GM19328 (cell line): ENCODE results near the gene CRABP2.

Experiments
- ATAC-seq: cut with Tn5 transposase; IDR thresholded peaks from one replicate; pipeline ENCODE4 v1.9.1; 2021; ENCODE audit warnings: mild to moderate bottlenecking, moderate library complexity; ENCODE audit not compliant: unreplicated experiment

Gene CRABP2

DNA sequence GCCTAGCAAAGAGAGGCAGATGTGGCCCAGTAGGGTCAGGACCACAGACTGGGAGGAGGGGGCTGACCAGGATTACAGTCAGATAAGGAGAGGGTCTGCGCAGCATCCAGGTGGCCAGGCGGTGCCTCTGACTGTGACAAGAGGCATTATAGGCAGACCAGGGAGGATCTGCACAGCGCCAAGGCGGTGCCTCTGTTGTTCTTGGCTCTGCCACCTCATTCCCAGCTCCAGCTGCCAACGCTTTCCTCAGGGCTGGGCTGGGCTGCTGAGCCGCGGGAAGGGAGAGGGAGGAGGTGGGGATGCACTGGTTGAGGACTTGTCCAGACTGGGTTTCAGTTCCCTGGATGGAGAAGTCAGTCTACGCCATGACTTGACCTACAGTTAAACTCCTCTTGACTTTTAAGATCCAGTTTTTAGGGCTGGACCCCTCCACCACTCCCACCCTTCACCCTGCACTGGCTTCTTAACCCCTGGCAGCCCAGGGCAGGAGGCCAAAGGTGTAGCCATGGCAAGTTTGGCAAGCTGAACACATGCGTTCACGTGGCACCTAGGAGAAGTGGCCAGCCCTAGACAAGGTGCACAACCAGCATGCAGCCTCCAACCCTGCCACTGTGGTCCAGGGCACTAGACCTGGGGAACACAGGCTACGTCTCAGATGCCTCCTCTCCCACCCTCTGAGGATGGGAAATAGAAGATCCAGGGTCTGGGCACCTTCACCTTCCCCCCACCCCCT is 4.5 kb upstream of the CRABP2 start:
- ATAC-seq = no peak

DNA sequence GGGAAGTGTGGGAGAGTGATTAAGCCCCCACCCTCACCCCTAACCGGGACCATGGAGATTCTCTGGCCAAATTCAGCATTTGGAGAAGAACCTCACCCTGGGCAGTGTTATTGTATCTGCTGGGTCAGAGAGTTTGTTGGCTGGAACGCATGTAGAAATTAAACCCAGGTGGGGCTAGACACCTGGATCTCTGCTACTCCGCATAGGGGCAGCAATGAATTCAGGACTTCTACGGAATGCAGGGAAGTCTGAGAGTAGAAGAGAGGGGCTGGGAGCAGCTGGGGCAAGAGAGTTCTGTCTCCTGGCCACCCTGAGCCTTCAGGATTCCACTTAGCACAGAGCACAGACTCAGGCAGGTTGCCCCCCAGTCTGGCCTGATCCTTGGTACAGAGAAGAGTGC is 3.6 kb upstream of the CRABP2 start:
- ATAC-seq = no peak

DNA sequence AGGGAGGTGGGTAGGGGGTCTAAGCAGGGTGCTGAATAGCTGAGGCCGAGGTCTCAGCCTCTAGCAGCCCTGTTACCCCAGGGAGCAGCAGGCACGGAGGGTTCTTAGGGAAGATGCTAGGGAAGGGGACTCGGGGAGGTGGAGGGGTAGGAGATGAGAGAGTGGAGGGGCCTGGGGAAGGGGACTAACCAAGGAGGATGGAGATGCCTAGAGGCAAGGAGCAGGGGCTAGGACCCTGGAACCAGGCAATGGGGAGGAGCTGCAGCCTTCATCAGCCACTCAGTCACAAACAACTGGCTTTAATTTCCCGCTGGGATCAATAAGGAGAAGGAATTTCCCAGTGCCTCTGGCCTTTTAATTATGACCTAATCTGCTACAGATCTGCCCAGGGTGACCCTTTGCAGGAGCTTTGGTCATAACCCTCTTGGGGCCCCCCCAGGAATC is 2.9 kb upstream of the CRABP2 start:
- no peak for ATAC-seq

DNA sequence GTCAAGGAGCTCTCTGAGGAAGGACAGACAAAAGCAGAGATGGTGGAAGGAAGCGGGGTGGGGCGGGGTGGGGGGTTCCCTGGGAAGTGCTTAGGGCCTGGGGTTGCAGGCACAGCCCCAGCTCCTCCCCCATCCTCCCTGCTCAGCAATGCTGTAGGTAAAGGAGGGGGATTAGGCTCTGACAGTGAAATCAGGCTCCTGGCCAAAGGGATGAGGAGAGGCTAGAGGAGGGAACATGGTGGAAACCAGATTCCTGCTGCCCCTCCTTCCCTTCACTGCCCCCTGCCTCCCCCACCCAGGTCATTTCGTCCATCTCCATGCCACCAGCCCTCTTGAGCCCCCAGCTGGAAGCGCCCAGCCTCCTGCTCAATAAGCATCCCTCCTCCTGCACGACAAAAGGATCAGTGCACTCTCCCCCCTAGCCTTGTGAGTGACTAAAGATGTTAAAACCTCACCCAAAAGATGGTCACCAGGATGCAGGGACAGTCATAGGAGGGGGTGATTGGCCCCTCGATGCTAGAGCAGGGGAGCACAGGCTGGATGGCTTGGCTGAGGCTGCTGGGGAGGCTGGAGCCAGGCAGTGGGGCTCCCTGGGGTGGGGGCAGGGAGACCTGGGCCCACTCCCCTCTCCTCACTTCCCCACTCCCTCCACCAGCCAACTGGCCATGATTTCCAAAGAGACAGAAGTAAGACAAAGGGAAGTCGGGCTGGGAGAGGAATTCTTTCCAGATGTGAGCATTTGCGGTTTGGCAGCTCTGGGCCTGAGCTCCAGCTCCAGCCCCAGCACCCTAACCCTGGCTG is 2.2 kb upstream of the CRABP2 start:
- ATAC-seq = no peak

DNA sequence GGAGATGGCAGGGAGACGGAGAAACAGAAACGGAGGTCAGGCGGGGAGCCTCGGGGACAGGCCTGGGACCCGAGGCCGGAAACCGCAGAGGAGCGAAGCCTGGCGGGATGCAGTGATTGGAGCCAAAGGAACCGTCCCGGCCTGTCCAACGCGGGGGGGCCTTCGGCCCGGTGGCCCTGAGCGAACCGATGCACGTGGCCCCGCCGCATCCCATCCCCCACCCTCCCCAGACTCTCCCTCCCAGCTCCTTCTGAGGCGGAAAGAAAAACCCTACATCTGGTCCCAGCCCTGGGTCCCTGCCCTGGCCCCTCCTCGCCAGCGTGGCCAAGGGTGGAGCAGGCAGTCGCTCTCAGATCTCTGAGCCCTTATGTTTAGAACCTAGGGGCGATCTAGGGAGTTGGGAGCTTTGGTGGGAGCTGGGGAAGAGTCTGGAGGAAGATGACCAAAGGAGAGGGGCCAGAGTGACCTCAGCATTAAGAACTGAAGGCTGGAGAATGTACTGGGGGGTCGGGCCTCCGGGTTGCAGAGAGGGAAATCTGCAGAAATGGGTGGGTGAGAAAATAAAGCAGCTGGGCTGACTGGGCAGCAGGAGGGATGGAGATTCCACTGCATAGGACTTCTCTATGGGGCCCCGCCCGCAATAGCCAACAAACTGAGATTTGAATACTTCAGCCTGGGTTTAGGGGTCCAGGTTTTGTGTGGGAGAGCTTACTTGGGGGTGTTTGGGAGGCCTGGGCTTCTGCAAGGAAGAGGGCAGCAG is 1.5 kb upstream of the CRABP2 start:
- ATAC-seq = no peak

DNA sequence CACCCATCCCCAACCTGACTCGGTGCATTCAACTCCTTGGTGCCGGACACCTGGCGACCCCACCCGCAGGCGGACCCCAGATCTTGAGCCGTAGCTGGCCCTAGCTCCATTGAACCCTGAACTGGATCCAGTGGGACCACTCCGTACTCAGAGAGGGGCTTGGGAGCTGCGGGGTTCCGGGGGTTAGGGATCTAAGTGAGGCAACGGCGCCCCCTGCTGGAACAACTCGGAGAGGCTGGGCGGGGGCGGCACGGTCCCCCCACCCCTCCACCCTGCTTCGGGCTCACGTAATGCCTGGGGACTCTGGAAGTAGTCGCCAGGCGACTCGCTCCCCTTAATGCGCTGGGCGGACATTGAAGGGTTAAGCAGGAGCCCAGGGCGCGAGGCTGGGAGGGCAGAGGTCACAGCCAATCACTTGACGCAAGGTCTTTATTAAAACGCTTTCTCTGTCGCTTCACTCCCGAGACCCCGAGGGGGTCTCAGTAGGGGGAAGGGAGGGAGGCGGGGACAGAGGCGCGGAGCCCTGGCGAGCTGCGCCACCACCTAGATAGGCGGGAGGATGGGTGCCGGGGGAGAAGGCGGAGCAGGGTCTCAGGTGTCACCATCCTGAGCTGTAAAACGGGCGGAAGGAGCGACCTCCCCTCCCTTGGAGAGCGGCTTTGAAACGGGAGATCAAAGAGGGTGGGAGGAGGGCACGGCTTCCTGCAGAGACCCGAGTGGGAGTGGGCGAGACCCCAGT is 704 bp upstream of the CRABP2 start:
- ATAC-seq = no peak

DNA sequence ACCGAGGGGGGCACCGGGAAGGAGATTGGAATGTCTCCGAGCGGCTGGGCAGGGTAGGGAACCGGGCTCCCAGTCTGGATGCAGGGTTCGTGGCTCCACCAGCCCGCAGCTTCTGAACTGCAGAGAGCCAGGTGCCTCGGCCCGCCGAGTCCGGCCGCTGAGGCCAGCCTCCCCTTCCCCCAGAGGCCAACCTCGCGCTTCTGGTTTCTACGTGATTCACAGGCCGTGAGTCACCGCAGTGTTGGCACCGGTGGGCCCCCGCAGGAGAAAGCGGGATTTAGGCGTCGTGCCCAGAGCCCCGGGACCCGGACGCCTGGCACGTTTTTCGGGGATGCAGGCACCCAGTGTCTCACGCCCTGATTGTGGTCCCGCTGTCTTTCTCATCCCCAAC is 458 bp downstream of the CRABP2 start:
- no peak for ATAC-seq

DNA sequence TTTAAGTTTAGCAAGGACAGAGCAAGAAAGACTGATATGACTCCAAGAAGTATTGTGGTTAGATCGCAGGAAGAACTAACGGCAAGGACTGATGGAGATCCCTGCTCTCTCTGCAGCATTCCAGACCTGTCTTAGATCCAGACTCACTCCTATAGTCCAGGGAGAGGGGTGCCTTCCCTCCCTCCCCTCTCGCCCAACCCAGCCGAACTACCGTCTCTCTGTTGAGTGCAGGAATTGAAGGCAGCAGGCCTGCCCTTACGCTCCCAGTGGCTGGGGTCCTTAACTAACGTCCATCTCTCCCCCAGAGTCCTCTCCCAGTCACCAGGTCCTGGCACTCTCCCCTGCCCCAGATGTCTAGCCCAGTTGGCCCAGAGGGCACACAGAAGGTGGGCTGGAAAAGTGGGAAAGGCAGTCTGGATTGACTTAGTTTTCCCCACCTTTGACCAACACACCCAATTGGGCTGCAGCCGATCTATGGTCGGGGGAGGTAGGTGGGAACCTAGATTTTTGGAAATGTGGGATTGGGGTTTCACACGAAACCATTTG is 1.1 kb downstream of the CRABP2 start:
- no peak for ATAC-seq

DNA sequence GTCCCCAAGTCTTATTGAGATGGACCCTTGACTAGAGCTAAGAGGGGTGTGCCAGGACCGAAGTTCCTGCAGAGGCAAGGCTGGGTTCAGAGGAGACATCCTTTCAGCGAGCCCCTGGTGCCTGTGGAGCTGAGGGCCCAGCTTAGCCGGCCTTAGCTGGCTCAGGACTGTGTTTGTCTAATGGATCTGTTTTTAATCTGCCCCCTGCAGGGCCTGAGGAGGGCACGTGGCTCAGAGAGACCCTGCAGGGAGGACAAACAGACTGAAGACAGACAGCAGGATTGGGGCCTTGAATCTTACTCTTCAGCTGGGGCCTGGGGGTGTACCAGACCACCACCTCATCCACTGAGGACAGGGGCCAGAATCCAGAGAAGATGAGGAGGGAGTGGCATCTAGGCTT is 1.6 kb downstream of the CRABP2 start:
- no peak for ATAC-seq

DNA sequence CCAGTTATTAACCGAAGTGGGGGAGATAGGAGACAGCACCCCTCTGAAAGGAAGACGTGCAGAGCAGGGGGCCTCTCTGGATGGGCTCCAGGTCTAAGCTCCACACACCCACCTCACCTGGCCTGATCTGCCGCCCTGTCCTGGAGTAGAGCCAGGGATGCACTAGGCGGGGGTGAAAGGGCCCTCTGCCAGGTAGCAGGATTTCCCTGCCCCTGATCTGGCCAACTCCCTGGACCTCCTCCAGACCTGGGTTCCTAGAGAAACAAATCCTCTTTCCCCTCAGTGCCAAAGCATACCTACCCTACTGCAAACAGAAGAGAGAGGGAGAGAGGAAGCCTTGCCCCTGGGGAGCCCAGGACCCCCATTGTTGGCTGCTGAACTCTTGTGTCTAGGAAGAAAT is 2.0 kb downstream of the CRABP2 start:
- ATAC-seq = no peak

DNA sequence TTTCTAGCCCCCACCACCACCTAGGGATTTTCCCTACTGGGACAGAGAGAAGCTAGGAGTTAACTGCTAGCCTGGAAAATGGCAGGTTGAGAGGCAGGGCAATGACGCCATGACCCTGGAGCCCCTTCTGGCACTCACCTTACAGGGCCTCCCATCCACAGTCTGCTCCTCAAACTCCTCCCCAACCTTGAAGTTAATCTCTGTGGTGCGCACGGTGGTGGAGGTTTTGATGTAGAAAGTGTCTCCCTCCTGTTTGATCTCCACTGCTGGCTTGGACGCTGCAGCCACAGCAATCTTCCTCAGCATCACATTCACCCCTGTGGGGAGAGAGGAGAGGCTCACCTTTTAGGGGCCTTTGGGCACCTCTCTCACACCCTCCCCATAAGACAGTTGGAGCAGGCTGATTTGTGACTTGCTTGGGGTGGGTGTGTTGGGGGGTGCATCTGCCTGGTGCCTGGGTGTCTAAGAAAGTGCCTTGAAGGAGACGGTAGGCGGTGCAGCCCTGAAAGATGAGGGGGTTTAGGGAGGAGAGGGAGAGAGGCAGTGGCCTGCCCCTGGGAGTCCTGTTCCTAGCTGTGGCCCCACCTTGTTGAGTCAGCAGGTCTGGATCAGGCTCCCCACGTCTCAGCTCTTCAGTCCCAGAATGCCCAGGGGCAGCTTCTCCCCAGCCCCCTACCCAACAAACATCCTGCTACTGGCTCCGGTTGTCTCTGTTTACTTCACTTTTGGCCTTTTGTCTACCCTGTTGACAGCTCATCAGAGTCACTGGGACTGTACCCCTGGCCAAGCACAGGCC is 4.4 kb downstream of the CRABP2 start:
- no peak for ATAC-seq

DNA sequence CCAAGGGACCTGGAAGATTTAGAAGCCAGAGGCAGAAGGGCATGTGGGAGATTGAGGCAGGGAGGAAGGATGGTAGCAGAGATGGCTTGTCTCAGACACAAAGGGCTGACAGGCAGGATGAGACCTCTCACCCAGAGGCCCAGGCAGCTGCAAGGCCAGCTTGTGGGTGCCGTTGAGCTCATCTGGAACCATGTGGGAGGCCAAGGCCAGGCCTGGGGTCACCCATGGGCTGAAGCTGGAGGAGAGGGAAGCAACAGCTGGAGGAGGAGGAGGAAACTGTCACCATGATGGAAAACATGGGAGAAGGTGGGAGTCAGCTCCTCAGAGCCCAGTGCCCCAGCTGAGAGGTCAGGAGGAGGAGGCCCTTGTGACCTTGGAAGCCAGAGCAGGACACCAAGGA is 6.4 kb downstream of the CRABP2 start:
- no peak for ATAC-seq

DNA sequence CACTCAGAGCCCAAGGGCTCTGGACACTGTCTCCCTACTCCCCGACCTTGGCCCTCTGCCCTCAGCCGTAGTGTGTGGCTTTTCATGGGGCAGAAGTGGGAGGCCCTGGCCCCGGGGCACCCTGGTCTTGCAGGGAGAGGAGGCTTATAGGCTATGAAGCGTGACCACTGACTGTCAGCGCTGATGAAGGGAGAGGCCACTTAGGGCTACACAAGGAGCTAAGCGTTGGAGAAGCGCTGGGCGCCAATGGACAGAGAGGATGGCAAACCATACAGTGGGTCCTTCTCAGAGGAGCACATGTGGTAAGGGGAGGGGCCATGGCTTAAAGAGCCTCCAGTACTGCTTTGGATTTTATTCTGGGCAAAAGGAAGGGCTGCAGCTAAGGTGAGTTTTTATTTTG is 7.9 kb downstream of the CRABP2 start:
- ATAC-seq = no peak

DNA sequence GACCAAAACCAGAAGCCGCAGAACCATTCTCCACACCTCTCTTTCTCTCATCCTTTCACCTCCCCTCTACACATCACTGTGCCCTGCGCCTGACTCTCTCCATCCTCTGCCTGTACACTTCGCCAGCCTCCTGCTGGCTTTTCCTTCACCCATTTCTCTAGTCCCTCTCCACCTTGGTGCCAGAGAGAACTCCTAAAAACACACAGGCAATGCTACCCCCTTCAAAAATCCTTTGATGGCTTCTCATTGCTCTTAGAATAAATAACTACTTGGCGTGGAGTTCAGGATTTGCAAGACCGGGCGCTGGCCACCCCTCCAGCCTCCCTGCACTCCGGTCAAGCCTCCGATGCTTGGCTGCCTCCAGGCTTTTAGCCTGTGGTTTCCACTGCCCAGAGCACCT is 8.6 kb downstream of the CRABP2 start:
- no peak for ATAC-seq

DNA sequence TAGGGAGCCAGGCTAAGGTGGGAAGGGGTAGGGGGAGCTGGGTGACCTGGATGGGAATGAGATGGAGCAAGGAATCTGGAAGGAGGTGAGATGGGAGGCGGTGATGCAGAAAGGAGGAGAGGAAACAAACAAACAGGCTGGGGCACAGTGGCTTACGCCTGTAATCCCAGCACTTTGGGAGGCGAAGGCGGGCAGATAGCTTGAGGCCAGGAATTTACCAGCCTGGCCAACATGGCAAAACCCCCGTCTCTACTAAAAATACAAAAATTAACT is 10.8 kb downstream of the CRABP2 start:
- ATAC-seq = no peak

DNA sequence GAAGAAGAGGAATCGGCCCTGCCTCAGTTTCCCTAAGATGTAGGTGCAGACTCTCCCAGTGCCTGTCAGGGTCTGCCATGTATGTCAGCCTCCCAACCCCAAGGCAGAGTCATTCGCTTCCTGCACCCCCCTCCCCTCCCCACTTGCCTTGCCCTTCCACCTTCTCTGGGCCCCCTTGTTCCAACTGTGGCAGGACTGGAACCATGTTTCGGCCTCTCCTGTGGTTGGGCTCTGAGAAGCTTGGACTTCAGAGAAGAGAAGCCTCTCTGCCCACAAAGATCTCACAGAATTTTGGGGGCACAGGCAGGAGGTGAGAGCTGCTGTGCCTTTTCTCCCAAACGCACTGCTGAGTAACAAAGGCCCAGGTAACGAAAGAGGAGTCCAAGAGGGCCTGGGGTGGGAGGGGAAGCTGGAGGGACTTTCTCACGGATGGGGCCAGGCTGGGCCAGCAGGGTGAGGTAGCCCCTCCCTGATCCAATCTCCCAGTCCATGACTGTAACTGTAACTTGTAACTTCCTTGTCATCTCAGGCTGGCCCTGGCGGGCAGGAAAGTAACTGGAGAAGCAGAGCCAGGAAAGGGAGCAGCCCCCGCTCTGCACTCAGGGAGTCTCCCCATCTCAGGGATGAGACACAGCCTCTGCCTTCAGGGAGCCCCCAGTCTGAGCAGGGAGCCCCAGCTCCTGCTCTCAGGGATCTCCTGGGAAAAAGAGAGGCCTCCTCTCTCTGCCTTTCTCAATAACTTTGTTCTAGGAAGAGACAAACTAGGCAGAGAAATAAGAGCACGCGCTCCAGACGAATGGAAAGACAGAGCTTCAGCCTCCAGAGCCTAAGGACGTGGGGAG is 11.3 kb downstream of the CRABP2 start:
- ATAC-seq = no peak

DNA sequence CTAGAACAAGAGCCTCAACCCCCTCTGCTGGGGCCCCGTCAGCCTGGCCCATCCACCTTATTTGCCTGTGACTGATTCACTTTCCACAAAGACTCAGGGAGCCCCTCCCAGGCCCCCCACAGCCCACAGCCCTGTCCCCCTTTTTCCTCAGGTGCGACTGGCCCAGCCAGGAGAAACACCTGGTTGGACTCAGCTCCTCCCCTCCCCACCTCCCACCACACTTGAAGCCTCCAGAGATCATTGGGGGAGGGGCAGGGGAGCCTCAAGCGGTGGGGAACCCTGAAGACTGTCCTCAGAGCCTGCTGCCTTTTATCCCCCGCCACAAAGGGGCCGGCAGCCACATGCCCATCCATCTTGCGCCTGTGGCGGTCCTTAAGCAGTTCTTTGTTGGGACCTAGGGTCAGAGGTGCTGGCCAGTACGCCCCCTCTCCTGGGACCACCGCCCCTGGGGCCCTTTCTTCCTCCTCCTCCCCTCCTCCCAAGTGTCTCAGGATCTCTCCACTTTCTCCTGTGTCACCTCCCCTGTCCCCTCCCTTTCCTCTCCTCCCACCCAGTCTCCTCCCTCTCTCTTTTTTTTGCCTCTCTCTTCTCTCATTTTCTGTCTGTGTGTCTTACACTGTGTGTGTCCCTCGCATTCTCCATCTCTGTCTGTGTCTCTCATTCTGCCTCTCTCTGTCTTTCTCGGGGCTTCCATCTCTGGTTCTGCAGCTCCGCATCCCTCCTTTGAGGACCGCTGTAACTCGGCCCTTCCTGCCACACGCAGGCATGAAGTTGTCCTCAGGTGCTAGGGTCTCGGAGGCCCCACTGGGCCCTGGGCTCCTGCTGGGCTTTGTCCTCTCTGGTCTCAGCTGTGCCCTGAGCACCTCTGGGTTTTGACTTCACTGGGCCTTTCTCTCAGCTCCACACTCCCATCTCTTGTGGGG is 12.2 kb downstream of the CRABP2 start:
- ATAC-seq = no peak

DNA sequence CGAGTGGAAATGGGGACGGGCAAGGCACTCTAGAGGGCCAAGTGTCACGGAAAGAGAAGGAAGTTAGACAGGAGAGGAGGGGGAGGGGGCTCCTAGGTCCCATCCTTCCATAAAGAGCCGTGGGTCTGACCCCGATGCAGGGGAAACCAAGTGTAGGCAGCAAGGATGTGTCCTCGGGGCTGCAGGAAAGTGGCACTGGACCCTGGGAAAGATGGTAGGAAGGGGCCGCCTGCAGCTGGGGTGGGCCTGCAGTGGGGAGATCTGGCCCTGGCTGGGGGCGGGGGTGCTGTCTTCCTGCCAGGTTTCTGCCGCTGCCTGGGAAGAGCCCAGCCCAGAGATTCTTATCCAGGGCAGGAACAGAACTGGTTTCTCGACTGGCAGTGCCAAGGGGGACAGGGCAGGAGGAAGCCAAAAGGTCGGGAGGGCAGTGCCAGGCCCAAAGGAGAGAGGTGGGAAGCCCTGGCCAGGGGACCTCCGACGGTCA is 12.9 kb downstream of the CRABP2 start:
- ATAC-seq = no peak
